Measurements from ENCODE around the gene TSPAN5.

GRCh38 chr4:98641906-98642668, 16.3 kb downstream of the TSPAN5 start:
- no peak for TF ChIP-seq POLR2A (IDR thresholded peaks at IDR 0.05)
- TF ChIP-seq, protein P1, sequence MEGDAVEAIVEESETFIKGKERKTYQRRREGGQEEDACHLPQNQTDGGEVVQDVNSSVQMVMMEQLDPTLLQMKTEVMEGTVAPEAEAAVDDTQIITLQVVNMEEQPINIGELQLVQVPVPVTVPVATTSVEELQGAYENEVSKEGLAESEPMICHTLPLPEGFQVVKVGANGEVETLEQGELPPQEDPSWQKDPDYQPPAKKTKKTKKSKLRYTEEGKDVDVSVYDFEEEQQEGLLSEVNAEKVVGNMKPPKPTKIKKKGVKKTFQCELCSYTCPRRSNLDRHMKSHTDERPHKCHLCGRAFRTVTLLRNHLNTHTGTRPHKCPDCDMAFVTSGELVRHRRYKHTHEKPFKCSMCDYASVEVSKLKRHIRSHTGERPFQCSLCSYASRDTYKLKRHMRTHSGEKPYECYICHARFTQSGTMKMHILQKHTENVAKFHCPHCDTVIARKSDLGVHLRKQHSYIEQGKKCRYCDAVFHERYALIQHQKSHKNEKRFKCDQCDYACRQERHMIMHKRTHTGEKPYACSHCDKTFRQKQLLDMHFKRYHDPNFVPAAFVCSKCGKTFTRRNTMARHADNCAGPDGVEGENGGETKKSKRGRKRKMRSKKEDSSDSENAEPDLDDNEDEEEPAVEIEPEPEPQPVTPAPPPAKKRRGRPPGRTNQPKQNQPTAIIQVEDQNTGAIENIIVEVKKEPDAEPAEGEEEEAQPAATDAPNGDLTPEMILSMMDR (IDR thresholded peaks at IDR 0.05) = no peak

All from testis (tissue), 2 donors.